PFSK-1 (cell line): Measurements from ENCODE around the gene MATN1.

ENCODE experiments used
- POLR2AphosphoS5 ChIP-seq: IDR thresholded peaks from 2 replicates; pipeline ENCODE4 v1.6.1; 2012; ENCODE audit warnings: low read depth, mild to moderate bottlenecking, control low read depth, low read length, moderate library complexity
- SIN3A ChIP-seq: IDR thresholded peaks from 2 replicates; pipeline ENCODE4 v1.6.1; 2012; ENCODE audit warnings: mild to moderate bottlenecking, low read length, moderate library complexity, borderline replicate concordance; ENCODE audit not compliant: insufficient read depth
- TF ChIP-seq, protein P1 (sequence below), 2 experiments: IDR thresholded peaks; 2 replicates each; pipeline versions ENCODE4 v1.6.1 to v1.8.0; 2011 to 2012; ENCODE audit warnings: low read depth in 2 of 2, low read length in 2 of 2, control low read depth in 1 of 2, inconsistent platforms in 1 of 2, mild to moderate bottlenecking in 1 of 2, moderate library complexity in 1 of 2; ENCODE audit not compliant: insufficient read depth in 1 of 2

DNA sequence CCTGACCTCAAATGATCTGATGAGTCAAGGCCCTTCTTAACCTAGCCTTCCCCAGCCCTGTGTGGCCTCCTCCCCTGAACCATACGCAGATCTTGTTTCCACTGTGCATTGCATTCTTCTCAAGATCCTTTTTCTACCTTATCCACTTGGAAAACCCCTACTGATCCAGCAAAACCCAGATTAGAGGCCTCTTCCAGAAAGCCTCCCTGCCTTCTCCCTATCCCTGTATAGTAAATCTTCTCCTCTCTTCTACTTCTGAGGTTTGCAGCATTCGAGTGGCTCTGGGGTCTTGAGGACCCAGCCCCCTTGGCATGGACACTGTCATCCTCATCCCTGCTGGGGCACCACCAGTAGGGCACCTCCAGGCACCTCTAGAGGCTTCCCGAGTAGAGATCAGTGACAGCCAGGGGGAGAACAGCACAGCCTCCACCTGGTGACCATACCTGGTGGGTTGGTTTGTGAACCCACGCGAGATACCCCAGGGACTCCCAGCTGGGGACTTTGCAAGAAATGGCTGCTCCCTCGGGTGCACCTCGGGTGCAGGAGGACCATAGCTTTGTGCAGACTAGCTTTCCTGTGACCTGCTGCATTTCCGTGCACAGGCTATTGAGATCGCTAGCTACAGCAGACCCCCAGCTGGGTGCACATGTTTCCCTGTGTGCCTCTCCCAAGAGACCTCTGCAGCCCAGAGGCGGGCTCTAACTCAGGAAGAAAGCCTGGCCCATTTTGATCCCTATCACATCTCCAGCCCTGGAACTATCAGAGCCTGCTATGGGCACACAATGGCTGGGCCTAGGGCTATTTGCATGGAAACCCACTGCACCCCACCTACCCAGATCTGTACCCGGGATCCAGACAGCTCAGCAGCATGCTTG lies 34.2 kb downstream of the MATN1 start:
- TF ChIP-seq POLR2AphosphoS5, result no peak
- TF ChIP-seq, protein P1, sequence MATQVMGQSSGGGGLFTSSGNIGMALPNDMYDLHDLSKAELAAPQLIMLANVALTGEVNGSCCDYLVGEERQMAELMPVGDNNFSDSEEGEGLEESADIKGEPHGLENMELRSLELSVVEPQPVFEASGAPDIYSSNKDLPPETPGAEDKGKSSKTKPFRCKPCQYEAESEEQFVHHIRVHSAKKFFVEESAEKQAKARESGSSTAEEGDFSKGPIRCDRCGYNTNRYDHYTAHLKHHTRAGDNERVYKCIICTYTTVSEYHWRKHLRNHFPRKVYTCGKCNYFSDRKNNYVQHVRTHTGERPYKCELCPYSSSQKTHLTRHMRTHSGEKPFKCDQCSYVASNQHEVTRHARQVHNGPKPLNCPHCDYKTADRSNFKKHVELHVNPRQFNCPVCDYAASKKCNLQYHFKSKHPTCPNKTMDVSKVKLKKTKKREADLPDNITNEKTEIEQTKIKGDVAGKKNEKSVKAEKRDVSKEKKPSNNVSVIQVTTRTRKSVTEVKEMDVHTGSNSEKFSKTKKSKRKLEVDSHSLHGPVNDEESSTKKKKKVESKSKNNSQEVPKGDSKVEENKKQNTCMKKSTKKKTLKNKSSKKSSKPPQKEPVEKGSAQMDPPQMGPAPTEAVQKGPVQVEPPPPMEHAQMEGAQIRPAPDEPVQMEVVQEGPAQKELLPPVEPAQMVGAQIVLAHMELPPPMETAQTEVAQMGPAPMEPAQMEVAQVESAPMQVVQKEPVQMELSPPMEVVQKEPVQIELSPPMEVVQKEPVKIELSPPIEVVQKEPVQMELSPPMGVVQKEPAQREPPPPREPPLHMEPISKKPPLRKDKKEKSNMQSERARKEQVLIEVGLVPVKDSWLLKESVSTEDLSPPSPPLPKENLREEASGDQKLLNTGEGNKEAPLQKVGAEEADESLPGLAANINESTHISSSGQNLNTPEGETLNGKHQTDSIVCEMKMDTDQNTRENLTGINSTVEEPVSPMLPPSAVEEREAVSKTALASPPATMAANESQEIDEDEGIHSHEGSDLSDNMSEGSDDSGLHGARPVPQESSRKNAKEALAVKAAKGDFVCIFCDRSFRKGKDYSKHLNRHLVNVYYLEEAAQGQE (IDR thresholded peaks at IDR 0.05; ENCODE audit: insufficient read depth in 1 of 2, low read depth in 2 of 2, low read length in 2 of 2), result no peak
- no peak for TF ChIP-seq SIN3A
